Anterior cingulate cortex (tissue), 58 donors: ENCODE measurements around the gene ZNF683.

ENCODE experiments used
- DNase-seq, 58 donors: peaks; one replicate each; lab custom pipeline; 2025; lab: John Stamatoyannopoulos, UW

Gene ZNF683

GRCh38 chr1:26315874-26316850 is 56.4 kb downstream of the ZNF683 start:
- DNase-seq = no peak

GRCh38 chr1:26314501-26314900 is 58.0 kb downstream of the ZNF683 start:
- DNase-seq = no peak
